GM19025 (cell line): ENCODE measurements around the gene MCC.

ENCODE experiments used
- ATAC-seq: cut with Tn5 transposase; IDR thresholded peaks from one replicate; pipeline ENCODE4 v1.9.1; 2021; ENCODE audit warnings: mild to moderate bottlenecking, low read depth, moderate library complexity; ENCODE audit not compliant: unreplicated experiment

MCC gene

DNA sequence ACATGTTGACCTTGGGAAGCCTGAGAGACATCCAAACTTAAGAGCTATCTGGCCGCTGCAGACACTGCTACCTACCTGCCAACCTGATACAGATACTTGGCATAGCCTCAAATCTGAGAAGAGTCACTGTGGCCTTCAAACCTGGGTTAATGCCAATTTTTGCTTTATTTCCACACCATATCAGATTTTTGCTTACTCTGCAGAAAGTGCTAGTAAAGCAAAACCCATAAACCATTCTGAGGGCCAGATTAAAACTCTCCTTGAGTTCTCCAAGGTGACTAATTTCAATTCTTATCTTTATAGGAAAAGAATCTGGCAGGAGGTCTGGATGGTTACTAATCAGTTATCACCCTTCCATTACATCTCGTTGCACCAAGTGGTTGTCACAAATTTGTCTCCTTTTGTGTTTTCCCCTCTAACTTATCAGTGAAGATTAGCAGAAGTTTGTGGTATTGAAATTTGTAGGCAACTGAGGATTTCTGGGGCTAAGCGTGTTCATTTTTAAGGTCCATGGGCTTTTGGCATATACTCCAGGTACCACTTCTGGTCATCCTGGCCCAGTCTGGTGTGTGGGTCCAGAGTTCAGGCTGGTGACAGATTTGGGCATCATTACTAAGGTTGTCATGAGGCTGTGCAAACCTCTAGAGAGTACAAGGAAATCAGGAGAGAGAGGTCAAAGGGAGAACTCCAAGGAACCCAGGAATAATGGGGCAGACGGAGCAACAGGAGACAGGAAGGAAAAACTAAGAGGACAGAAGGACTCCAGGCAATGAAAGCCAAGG is 231.4 kb downstream of the MCC start:
- ATAC-seq, result no peak

DNA sequence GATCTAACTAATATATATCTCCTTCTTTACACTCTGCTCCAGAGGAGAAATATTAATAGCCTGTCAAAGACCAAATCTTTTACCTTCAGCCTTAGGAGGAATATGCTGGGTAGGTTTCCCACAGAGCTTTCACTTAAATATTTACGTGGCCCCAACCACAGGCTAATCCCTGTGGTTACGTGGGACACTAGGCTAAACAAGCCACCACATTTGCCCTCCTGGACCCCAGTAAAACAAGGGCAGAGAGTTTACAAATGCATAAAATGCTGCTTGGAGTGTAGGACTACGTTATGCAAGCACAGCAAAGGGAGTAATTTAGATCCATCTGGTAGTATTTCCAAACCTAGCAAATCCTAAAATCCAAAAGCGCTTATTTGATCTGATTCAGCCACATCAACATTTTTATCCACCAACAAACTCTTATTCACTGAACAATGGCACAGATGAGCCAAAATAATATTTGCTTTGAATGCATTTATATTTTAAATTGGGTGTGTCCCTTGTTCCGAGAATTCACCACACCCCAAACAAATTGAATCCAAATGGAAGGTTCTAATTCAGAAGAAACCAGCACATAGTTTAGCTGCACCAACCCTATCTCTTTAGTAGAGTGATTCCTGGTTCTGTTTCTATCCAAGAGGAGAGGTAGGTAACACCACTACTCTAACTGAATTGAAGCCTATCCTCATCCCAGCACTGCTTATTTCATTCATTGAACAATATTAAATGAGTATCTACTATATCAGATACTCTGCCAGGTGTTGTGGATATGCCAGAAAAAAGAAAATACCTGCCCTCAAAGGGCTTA is 232.5 kb downstream of the MCC start:
- no peak for ATAC-seq

DNA sequence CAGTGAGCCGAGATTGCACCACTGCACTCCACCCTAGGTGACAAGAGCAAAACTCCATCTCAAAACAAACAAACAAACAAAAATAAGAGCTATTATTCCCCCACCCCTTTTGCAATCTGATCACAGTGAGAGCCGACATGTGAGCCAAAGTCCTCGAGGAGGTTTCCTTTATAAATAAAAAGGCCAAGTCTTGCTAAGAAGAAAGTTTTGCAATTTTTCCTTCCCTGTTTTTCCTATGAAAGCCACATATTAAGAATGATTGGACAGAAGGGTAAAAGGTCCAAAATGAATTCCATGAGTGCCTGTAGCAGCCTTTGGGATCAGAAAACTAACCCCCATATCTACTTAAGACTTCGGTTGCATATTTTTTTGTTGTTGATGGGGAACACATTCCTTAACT is 233.1 kb downstream of the MCC start:
- ATAC-seq, result no peak

- no peak for ATAC-seq
Measured at GRCh38 chr5:113253037-113253436, 235.2 kb downstream of the MCC start.

- ATAC-seq, result no peak
Measured at GRCh38 chr5:113252066-113252465, 236.2 kb downstream of the MCC start.

DNA sequence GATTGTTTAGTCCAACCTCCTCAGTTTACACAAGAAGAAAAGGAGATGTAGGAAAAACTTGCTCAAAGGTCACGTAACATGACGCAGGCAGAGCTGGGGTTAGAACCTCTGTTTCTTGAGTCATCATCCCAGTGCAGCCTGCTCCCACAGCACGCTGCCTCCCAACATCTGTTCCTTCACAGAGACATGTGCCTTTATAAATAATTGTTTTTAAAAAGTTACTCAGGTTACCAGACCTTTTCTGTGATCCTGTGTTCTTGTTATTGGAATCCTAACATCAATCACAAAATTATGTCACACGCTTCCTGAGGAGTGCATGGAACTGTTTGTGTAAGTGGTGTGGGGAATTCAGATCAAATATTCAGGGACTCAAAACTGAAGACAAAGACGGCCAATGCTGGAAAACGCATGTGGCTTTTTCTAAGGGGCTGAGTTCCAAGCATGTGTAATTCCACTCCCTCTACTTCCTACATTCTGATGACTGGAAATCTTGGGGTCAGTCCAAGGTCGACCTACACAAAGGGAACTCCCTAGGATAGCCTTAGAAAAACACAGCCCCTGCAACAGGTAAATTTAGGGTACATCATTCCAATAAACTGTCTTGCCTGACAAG is 237.8 kb downstream of the MCC start:
- ATAC-seq, result no peak

- ATAC-seq, result no peak
Measured at GRCh38 chr5:113249206-113249605, 239.0 kb downstream of the MCC start.

DNA sequence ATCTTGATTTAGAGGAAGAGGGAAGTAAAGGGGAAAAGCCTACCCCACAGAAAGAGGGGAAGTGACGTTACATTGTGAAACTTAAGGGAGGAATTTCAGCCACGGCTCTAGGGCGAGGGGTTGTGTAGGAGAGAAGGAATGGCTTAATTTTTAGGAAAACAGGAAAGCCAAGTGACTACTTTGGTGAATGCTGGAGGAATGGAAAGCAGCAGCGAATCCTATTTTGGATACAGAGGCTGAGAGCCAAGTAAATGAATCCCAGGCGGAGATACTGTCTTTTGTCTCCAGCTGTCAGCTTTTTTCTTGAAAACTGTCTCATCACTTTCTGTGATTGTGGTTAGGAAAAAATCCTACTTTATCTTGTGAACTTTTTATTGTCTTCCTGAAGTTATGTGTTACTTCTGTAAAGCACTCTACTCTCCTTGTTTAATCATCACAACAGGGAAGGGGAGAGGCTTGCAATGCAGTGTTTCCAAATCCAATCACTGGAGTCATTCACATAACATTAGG is 241.8 kb downstream of the MCC start:
- no peak for ATAC-seq

- ATAC-seq, result no peak
Measured at GRCh38 chr5:113245427-113246225, 242.6 kb downstream of the MCC start.

DNA sequence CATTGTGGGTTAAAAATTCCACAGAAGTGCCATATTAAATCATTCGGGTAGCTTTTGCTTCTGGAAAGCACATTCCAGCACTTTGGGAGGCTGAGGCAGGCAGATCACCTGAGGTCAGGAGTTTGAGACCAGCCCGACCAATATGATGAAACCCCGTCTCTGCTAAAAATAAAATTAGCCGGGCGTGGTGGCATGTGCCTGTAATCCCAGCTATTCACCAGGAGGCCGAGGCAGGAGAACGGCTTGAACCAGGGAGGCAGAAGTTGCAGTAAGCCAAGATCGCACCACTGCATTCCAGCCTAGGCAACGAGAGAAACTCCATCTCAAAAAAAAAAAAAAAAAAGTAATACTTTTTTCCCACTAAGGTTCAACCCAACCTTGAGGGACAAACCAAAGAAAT is 243.3 kb downstream of the MCC start:
- ATAC-seq, result no peak

DNA sequence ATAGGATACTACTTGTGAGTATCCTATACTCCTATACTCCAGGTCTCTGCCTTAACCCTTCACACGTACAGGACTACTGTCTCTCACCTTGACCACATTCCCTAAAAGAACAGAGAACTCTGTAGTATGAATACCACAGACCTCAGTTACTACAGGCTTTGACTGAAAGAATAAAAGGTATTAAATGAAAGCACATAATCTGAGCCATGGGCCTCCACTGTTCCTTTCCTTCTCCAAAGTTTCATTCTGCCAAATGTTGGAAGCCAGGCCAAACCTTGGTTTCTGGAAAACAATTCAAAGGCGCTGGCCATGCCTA is 244.9 kb downstream of the MCC start:
- no peak for ATAC-seq

GRCh38 chr5:113242481-113243348 is 245.5 kb downstream of the MCC start:
- ATAC-seq, result no peak

DNA sequence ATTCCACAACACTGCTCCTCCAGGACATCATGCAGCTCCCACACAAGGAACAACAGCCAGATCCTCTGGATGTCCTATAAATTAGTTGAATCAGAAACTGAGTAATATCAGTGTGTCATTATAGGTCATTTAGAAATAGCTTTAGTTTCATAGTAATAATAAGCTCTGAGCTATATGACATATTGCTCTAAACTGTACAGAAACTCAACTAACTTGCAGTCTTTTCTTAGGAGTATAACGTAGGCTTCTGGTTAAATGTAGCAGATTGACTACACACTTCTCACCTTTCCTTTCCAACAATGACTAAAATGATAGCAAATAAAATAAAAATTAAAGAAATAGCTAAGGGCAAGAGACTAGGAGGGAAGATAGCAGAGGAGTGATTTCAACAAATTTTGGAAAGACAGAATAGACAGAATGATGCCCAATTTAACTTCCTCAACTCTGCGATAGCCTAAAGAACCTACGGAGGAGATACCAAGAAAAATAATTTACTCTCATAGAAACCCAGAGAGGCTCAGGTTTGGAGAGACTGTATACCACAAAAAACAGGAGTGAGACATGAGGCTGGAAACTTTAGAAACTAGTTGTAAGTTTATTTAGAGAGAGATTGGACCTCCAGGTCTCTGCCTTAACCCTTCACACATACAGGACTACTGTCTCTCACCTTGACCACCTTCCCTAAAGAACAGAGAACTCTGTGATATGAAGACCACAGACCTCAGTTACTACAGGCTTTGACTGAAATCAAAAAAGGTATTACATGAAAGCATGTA is 247.1 kb downstream of the MCC start:
- no peak for ATAC-seq

DNA sequence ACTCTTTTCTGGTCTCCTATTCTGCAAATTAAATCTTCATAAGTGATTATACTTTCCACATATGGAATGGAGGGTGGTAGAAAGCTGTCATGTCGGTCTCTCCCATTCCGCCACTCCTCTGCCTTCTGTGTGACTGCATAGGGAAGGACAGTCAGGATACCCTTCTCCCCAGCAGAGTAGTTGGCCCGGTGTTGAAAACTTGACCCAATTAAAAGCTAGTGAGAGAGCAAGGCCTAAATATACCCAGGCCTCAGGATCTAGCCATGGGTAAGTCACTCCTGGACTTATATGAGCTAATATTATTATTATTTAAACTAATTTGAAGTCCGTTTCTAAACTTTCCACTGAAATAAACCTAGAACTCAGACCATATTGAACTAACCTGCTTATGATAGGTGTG is 248.2 kb downstream of the MCC start:
- ATAC-seq, result no peak

GRCh38 chr5:113237893-113238292 is 250.4 kb downstream of the MCC start:
- ATAC-seq, result no peak

DNA sequence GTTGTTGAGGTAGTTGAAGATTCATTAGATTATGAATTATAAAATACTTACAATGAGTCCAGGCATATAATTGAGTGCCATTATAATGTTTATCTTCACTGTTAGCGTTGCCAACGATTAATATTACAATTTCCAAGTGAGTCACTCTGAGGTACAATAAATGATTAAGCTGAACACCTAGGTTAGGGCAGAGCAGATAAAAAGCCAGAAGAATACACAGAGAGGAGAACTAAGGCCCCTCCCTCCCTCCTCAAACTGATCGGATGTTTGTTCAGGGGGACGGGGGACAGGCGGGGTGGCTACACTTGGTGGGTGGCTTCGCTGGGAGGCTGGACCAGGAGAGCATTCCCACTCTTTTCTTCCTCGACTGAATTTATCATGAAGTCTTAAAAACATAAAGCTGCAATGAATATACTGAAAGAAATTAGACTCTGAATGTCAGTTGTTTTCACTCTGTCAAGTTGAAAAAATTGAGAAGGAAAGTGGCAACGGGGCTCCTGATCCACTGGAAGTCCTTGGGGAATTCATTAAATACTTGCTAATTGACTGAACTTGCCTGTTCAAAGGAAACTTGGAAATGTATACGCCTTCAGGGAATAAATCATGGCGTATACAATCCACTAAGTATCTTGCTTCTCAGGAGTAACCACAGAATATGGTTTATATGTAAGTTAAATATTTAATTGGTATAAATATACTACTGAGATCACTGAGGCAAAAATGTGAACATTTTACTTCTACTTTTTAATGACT is 251.5 kb downstream of the MCC start:
- ATAC-seq, result no peak

GRCh38 chr5:113235884-113236283 is 252.4 kb downstream of the MCC start:
- ATAC-seq, result no peak

DNA sequence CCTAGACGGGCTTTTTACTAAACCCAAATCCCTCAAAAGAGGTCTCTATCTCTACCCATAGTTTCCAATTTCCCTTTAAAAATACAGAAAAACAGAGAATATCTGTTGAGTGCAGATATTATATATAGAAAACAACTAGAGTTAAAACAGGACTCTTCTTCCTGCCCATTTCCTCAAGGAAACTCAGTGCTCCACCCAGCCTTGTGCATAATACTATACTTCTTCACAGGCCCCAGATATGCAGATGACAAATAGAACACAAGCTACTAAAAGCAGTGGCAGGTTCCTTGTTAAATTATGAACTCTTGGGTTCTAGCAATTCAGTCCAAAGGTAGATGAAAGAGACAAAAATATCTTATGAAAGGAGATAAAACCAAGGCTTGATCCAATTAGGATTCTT is 253.7 kb downstream of the MCC start:
- no peak for ATAC-seq
